HG03439 (cell line): ENCODE data around the gene RGL2.

Source experiments
- ATAC-seq: cut with Tn5 transposase; IDR thresholded peaks from one replicate; pipeline ENCODE4 v1.9.1; 2021; ENCODE audit warnings: mild to moderate bottlenecking, moderate library complexity; ENCODE audit not compliant: unreplicated experiment

RGL2 gene

DNA sequence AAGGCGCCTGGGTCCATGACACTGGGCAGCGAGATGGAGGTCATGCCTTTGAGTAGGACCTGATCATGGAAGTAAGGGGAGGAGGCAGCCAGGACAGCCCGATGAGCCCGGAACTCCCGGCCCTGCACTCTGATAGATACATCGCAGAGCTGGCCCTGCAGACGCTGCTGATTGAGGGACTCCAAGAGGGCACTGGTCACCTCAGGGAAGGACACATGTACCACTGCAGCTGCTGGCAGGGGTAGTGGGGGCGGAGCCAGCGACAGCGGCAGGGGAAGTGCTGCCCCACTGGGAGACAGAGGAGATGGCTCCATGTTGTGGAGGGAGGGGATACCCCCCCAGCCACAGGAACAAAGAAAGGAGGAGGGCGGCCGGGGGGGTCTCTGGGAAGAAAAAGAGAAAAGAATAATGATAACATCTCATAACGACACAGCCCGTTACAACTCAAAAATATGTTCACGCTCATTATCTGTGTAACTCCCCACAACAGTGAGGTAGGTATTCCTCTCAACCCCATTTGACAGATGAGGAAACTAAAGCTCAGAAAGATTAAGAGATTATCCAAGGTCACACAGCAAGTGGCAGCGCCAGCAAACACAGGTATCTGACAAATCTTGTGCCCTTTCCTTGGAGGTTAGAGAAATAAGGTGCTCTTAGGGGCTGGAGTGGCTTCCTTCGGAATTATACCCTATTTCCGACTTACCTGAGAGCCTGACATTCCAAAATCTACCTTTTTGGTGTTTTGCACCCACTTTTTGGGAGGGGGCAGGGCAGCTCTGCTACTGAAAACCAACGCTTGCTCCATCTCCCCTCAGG is 18.1 kb upstream of the RGL2 start:
- no peak for ATAC-seq

DNA sequence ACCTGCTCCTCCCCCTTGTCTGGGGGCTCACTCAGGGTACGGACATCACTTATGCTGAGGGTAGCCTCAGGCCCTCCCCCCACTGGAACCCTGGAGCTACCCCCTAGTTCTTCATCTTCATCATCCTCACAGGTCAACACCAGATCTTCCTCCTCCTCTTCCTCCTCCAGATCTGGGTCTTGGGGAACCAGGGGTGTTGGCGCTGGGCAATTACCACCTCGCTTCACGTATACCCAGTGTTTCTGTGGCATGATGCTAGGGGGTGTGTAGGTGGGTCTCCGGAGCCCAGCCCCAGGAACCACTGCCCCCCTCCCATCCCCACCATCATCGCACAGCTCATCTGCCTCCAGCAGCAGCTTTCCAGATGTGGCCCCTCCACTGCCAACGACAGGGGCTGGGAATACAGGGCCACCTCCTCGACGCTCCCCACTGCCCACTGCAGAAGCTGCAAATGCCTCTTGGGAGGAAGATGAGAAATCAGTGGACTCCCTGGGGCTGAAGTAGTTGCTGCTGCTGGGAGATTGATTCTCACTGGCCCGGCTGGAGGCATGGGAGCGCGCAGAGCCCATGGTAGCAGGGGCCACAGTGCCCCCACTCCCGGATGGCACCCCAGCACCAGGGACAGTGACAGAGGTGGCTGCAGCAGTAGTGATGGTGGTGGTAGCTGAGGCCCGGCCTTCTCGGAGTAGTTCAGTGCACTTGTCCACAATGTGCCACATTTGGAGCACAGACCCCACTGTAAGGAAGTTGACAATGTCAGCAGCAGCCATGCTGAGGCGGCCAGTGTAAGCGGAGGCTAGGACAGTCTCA is 17.3 kb upstream of the RGL2 start:
- no peak for ATAC-seq

DNA sequence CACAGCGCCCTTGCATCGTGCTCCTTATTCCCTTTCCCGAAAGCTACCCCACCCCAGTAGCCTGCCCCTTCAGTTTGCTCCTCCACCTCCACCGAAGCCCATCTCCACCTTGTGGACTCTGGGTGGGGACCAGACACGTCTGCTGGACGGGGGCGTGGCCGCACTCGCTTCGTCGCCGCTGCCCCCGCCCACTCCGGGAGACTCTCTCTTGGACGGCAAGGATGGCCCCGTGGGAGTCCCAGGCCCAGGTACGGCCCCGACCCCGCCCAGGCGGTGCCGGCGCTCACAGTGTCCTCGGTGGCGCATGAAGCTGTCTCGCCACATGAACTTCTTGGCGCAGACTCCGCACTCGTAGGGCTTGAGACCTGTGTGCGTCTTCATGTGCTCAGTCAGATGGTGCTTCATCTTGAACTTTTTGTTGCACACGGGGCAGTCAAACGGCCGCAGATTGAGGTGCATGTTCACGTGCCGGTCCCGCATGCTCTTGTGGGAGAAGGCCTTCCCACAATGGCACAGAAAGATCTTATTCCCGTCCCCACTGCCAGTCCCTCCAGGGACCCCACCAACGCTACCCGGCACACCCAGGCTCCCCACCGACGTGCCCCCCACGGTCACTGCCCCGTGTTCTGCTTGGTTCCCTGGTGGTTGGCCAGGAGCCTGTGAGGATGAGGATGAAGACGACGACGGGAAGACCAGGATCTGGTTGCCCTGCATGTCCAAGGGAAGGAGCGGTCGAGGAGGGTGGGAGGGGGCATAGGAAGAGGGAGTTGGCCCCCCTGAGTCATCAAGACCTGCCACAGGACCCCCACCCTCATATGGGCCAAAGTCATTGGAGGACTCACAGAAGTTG is 16.4 kb upstream of the RGL2 start:
- no peak for ATAC-seq

DNA sequence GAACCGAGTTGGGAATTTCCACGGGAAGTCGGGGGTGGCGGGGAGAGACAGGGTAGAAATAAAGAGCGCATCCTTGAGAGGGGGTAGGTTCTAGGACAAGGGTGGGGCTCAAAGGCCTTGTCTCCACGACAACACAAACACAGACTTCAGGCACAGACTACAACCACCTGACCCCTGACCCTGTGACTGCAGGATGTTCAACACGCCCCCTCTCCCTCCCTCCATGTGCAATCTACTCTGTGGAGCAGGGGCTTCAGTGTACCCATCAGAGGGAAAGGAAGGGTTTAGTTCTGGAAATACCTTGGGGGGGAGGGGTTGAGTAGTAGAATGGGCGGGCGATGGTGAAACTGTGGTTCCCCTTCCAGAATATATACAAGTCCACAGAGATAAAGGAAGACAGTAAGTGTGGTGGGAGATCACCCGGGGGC is 15.8 kb upstream of the RGL2 start:
- ATAC-seq: no peak

DNA sequence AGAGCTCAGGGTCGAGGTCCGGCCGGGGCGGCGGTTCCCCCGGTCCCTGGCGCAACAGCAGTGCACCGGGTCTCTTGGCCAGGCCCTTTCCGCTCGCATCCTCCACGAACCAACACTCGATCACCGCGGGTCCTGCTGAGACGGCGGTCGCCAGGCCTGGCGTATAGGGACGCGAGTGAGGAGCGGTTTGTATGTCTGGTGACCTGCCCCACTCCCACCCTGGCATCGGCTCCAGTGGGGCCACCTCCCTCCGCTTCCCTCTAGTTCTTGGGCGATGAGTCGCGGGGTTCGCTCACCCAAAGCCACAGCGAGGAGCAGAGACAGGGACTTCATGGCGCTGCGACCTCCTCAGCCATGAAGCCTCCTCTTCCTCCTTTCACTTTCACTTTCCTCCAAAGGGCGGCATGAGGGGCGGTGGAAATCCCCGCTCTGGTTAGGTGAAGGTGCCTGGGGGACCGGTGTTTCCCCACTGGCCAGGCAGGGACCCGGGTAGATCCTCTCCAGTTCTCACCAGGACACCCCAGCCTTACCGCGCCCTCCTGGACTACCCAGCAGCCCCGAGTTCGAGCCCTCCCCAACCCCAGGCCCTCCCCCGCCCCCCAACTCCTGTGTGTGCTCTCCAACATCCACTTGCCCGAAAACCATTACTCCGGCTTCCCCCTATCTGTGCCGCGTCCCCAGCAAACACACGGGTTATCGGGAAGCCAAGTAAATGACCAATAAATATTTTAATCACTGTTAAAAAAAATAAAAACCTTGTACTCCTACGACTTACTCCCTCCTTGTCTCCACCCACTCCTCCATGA is 15.2 kb upstream of the RGL2 start, which contains the start of gene TAPBP:
Gene TAPBP, minus strand, starts transcription at position 370 of the 806 bp plus-strand sequence. Its CDS starts 37 bp downstream, at position 333.
- ATAC-seq: peak; percentile 36

DNA sequence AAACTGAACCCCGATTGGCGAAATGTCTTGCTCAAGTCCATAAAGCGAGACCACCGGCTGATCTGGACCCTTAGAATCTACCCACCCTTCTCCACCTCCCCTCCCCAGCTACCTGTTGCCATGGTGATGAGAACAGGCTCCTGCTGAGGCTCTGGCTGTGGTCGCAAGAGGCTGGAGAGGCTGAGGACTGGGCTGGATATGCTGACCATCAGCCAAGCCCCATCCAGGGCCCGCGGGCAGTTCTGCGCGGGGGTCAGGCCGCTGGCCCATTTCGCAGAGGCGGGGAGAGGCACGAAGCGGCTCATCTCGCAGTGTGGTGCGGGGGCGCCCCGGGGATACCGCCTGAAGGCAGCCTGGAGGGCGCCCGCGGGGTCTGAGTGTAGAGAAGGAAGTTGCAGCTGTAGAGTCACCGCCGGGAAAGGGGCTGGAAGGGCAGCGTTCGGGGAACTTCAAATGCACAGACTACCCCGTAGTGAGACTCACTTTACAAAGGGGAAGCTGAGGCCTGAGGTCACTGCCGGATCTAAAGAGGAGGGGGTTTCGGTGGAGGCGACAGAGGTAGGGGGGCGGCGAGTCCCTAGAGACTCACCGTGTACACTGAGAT is 14.5 kb upstream of the RGL2 start:
- peak; percentile 3 for ATAC-seq

DNA sequence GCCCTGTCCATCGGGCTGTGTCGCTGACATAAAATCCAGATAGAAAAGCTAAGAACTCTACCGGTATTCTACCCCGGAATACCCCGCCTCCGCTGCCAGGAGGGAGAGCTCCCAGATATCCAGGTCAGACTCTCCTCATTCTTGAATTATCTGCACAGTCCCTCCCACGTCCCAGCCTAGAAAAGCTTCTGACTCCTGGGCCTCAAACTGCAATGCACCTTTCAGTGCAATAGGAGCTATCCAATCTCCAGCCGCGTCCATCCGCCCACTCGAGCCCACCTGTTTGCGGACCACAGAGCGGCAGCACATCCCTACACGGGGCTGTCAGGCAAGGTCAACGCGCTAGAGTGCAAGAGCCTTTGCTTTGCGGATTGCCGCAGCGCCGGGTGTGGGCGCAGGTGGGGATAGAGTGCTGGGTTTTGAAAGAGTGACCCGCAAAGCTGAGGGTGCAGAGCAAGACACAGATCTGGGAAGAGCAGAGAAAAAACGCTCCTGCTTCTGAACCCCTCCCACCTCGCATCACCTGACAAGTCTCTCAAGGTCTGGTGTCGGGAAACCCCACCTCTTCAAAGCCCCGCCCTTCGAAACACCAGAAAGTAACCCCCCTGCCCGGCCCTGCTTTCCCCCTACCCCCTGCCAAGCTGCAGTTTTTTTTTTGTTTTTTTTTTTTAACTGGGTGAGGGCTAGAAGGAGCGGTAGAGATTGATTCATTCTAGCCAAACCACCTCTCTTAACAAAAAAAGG is 13.8 kb upstream of the RGL2 start:
- no peak for ATAC-seq

DNA sequence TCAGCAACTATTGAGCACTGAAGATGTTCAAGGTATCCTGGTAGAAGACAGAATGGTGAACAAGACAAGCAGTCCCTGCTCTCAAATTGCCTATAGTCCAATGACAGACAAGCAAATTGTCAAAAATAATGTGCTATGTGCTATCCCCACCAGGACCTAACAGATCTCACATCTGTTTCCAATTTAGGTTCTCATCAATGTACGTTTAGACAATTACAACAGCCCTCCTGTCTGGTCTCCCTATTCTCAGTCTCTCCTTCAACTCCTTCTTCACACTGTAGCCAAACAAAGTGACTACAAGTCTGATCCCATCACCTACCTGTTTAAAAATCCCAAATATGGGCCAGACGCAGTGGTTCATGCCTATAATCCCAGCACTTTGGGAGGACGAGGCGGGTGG is 7.6 kb upstream of the RGL2 start:
- ATAC-seq: no peak

DNA sequence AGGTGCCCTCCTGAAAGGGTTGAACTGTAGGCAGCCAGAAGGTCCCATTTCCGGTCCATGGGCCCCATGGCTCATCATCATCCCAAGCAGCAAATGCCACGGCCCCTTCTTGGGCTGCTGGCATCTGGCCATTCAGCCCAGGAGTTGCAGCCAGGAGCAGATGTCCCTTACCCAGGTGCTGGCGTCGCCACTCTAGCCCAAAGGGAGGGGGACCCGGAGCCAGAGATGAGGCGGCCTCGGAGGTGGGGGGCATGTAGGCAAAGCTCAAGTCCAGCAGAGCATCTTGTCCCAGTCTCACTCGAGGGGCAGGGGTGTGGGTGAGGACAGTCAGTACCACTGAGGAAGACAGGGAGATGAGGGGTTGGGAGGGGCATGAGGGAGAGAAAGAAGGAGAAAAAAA is 6.3 kb upstream of the RGL2 start:
- ATAC-seq: no peak

DNA sequence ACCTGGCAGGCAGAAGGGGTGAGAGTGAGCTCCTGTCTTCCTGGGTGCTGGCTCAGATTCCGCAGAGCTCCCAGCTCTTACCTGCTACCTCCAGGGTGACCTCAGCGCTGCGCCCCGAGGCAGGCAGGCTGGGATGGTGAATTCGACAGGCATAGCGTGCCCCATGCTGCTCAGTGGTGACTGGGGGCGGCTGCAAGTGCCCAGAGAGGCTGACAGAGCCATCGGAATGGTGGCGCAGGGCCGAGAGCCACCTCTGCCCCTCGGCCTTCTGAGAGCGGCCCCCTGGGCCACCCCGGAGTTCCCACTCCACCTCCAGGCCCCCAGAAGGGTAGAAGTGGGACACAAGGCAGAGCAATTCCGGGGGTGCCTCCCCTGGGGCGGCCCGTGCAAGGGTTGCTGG is 5.5 kb upstream of the RGL2 start:
- ATAC-seq: no peak

DNA sequence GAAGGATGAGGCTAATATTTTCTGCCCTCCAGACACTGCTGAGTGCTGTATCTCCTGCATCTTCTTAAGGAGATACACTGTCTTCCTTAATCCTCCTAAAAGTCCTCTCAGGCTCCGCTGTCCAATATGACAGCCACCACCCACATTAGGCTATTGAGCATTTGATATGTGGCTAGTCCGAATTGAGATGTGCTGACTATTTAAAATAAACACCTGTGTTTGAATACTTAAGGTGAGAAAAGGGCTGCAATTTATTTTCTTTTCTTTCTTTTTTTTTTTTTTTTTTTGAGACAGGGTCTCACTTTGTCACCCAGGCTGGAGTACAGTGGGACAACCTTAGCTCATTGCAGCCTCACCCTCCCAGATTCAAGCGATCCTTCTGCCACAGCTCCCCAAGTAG is 3.1 kb upstream of the RGL2 start:
- no peak for ATAC-seq

DNA sequence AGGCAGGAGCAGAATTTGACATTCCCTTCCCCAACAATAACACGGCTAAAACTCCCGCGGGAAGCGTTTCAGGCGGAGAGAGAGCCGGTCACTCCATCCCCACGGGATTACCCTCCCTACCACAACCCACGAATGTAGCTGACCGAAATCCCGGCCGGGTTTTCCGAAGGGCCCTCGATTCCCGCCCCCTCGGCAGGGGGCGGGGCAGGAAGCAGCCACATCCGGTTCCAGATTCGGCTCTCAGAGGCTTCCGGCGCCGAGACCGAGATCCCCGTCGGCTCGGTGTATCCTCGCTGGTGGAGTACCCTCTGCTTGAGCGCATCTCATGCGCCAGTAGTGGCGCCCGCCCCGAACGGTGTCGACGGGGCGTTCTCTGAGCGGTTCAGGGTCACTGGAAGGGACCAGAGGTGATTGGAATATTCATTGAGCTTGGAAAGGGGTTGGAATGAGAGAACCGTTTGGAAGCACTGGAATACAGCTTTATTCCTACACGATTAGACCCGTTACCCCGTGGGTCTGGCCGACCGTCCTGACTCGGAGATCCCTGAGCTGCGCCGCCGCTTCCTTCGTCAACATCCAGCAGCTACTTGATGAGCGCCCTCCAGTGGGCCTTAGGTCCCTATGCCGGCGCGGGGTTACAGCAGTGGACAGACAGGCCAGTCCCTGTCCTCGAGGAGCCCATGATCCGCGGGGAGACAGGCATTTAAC is 649 bp upstream of the RGL2 start:
- peak; percentile 72 for ATAC-seq

DNA sequence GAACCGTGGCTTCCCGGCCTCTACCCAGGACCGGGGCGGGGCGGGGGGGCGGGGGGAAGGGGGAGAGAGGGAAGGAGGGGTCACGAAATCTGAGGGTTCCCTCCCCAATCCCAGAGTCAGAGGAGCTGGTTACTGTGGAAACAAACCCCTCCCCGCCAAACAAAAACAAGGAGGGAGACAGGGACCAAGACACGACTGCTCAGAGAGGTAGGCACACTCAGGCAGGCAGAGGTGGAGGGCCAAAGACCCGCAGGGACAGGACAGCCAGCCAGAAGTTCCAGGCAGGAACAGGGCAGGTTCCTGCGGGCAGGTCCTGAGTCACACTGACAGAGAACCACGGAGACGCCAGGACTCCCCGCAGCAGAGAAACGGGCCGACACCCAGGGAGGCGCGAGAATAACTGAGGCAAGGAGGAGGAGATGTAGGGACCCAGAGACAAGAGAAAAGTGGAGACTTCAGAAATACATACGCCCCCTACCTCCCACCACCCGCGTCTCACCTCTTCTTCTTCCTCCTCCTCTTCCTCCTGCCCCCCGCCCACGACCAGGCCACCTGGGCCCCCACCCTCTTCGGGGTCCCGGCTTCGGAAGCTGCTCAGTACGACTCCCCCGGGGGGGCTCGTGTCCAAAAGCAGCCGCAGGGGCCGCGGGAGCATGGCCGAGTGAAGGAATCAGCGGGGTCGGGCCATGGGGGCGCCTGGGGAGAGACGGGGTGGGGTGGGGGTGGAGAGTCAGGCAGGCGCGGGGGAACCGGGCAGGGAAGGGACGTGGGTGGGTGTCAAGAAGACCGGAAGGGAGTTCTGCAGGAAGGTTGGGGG is 578 bp downstream of the RGL2 start:
- ATAC-seq: no peak

DNA sequence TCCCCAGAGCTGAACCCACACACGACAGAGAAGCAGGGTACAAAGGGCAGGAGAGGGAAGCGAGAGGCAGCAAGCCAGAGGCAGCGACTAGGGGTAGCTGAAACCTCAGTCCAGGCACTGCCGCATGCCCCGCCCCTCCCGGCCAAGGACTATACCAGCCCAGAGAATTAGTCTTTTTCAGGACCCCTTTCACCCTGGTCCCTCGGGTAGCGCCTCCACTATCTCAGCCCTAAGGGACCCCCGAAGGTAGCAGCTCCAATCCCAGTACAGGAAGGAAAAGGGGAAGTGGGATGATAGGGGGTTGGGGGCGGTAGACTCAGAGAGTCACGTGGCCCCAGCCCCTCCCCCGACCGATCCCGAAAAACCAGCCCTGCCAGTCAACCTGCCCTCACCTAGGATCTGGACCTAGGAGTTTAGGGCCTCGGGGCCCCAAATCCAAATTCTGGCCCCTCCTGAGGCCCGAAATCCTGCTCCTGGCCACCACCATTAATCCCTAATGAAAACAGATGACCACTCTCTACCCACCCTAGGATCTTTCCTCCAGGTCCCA is 1.3 kb downstream of the RGL2 start:
- no peak for ATAC-seq

DNA sequence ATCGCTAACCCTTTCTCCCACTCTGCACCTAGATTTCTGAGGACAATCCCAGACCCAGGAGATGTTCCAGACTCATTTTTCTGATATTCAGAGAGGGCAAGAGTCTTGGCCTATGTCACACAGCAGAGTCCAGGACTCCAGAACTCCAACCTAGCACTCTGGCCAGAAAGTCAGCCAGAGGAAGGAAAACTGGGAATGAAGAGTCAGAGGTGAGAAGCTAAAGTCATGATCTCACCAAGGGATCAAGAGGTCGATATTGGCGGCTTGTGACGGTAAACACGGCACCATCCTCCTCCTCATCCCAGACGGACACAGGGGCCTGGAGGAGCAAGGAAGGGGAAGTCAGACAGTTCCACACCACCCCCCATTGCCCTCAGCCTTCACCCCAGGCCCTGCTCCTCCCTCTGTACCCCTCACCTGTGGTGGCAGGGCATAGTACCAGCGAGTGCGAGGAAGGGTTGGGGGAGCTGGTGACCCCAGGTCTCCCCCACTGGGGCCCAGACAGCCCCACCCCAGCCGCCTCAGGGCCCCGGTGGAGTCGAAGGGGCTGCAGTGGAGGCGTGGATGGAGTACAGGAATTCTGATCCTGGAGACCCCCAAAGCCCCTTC is 1.8 kb downstream of the RGL2 start:
- no peak for ATAC-seq

DNA sequence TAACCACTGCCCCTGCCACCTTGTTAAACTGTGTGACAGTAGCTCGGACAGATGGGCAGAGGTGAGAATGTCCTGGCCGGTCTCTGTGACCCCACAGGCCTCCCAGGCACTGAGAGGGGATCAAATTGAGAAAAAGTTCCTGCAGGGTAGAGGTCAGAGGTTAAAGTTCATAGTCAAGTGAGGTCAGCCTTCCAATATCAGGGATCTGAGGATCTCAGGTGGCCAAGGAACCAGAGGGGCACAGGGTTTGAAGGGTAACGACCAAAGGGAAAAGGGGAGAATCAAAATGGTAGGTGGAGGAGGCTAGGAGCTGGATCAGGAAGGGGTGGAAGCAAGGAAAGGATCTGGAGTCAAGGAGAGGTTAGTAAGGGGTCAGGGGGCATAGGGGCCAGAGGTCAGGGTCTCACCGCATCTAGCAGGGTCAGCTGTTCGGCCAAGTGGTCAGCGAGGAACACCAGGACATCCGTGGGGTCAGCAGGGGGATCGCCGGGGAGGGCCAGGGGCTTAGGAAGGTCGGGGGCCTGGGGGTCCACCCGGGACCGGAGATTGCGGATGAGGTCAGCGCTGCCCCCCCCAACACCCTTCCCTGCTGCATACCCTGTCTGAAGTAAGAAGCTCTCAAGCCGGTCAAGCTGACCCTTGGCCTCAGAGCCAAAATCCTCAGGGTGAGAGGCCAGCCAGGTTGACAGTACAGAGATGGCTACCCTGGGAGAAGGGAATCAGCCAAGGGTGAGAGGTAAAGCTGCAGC is 2.9 kb downstream of the RGL2 start:
- ATAC-seq: no peak
